Keratinocyte (primary cell): Measurements from ENCODE around the gene NUSAP1.

Experiments used
- CTCF ChIP-seq, 3 experiments: IDR thresholded peaks in 1 of 3; conservative IDR thresholded peaks in 1 of 3; optimal IDR thresholded peaks in 1 of 3; 2 replicates in 2 of 3; 3 replicates in 1 of 3; pipeline versions ENCODE3 to v1.5.1; 2011; ENCODE audit warnings: low read length in 3 of 3, mild to moderate bottlenecking in 3 of 3, moderate library complexity in 2 of 3, control low read depth in 1 of 3, inconsistent platforms in 1 of 3; ENCODE audit not compliant: insufficient read depth in 2 of 3; ENCODE audit errors: extremely low read depth in 1 of 3
- EZH2 ChIP-seq: IDR thresholded peaks from one replicate; pipeline ENCODE4 v1.6.1; 2012; ENCODE audit warnings: inconsistent platforms, mild to moderate bottlenecking, low read length, moderate library complexity

- TF ChIP-seq EZH2 (no peak), CTCF (optimal IDR thresholded peaks at IDR 0.05 in 1 of 3, IDR thresholded peaks at IDR 0.05 in 1 of 3, conservative IDR thresholded peaks at IDR 0.05 in 1 of 3; ENCODE audit: extremely low read depth in 1 of 3, insufficient read depth in 2 of 3, low read length in 3 of 3) (no peak)
Observed at GRCh38 chr15:41416128-41416741, 83.6 kb downstream of the NUSAP1 start.
